Motor neuron (in vitro differentiated cells): ENCODE data around the gene FTL. TPM values are rescaled to one million over a fixed set of nuclear protein-coding genes. Genes with fewer than 3 reads are reported as not detected.
A peak's percentile ranks its signal among the peaks of the same experiment; 100 is the strongest.

ENCODE experiments used
- ATAC-seq, 8 experiments: fragments of 200-7000 bp; cut with Tn5 transposase; replicated peaks in 6 of 8; 2 replicates each; pipeline ENCODE4 v1.8.0; 2021; ENCODE audit warnings: mild to moderate bottlenecking in 8 of 8, moderate library complexity in 8 of 8
- H3K27ac ChIP-seq, 2 donors: fragments of 250-450 bp; sonication (Bioruptor Pico); 2 replicates each; pipeline ENCODE4 v1.9.0; 2021; ENCODE audit warnings: antibody characterized with exemption in 2 of 2, mild to moderate bottlenecking in 2 of 2, moderate library complexity in 1 of 2
- H3K4me1 ChIP-seq, 2 donors: fragments of 250-450 bp; sonication (Bioruptor Pico); replicated peaks in 1 of 2; 2 replicates each; pipeline ENCODE4 v1.6.1; 2021; ENCODE audit warnings: antibody characterized with exemption in 2 of 2, mild to moderate bottlenecking in 2 of 2, moderate library complexity in 1 of 2
- H3K4me3 ChIP-seq, 5 donors: fragments of 250-450 bp; sonication (Bioruptor Pico); 2 replicates each; pipeline ENCODE4 v1.9.0; 2021; ENCODE audit warnings: antibody characterized with exemption in 5 of 5, mild to moderate bottlenecking in 5 of 5, moderate library complexity in 4 of 5
- WGBS, 10 experiments: fragments of 450-650 bp; shearing (Covaris generic); methylation state at CpG; one replicate each; pipeline ENCODE4 v1.0.0; 2022; 5-methylcytosine and 5-hydroxymethylcytosine counted together
- in situ Hi-C, 9 experiments: fragments of 400-800 bp; cut with MboI; loops; one replicate each; pipeline ENCODE4 v1.15.0; 2021; ENCODE audit warnings: low sequenced_read_pairs in 9 of 9, low pct_unique_long_range_greater_than_20kb in 2 of 9; ENCODE audit not compliant: unreplicated experiment in 9 of 9
- total RNA-seq, 8 experiments: library from RNA; unstranded; fragments of 300-600 nt; gene quantifications; 2 replicates each; pipeline versions ENCODE4 v1.2.3 to v1.2.4, GENCODE V29; 2022

FTL gene
- total RNA-seq, 8 experiments from 2014 or later, result 1,251 to 10,826 (median 2,578) TPM

DNA sequence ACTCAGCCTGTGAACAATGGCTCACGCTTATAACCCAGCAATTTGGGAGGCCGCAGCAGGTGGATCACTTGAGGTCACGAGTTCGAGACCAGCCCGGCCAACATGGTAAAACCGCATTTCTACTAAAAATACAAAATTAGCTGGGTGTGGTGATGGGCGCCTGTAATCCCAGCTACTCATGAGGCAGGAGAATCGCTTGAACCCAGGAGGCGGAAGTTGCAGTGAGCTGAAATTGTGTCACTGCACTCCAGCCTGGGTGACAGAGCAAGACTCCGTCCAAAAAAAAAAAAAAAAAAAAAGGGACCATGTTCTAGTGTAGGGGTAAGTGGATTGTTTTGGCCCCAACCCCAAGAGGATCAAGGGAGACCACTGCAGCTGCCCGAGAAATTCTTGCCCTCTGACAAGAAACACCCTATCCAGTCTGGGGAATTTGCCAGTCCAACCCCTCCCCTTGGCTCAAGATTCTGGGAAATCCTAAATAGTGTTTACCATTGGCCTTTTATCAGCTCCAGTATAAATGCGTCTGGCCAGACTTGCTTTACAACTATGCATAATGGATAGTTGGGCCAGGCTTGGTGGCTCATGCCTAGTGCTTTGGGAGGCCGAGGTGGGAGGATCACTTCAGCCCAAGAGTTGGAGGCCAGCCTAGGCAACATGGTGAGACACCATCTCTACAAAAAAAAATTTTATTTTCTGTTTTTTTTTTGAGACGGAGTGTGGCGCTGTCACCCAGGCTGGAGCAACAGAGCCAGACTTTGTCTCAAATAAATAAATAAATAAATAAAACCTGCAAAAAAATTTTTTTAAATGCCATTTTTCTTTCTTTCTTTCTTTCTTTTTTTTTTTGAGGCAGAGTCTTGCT is 36.7 kb upstream of the FTL start:
- in situ Hi-C loops, result no loop called here
- Histone ChIP-seq H3K4me3 (no peak overlapping the region), H3K4me1 (peaks cover 0 to 3% of the 10 kb centered on the region in 2 donors), H3K27ac (no peak overlapping the region)
- ATAC-seq, result peak in 1 of 8 experiments; percentile 14
- 65 to 100% (median 86%) methylated on average over 3 to 9 of the region's 15 CpGs; no CpG with 5 or more reads in 1 of the 10 experiments for WGBS, 10 experiments

- ATAC-seq, result peak; percentile 93 to 97 (median 95)
- H3K4me3 ChIP-seq, result peak within 1 kb of the TSS; percentile 22 to 34 (median 33)
- no peak within 1 kb of the TSS for H3K27ac ChIP-seq
- in situ Hi-C loops, result no loop called here
- WGBS, 10 experiments, result 0 to 17% (median 0%) methylated on average over 1 to 9 of the region's 43 CpGs; no CpG with 5 or more reads in 3 of the 10 experiments
- H3K4me1 ChIP-seq, result peaks cover 0 to 3% of the 10 kb centered on the region in 2 donors
Measured at GRCh38 chr19:48933382-48933932, 31.7 kb upstream of the FTL start, which contains the start of gene DHDH. Gene DHDH, plus strand, starts transcription at chr19:48933699. Its CDS starts 23 bp downstream, at chr19:48933722.

DNA sequence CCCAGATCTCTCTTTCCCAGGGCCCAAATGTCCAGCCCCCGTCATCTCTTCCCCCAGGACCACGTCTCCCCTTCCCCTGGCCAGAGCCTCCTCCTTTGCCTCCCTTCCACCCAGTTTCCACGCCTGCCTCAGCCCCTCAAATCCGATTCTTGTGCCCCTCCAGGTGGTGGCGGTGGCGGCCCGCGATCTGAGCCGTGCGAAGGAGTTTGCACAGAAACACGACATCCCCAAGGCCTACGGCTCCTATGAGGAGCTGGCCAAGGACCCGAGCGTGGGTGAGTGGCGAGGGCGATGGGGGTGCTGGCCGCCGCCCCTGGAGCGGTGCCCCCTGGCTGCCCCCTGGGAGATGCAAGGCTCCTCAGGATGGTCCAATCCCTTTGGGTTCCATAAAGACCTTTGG is 30.3 kb upstream of the FTL start:
- ATAC-seq, result no peak
- no peak overlapping the region for H3K27ac ChIP-seq
- H3K4me1 ChIP-seq, result peaks cover 0 to 3% of the 10 kb centered on the region in 2 donors
- 30 to 100% (median 80%) methylated on average over 1 to 2 of the region's 19 CpGs; no CpG with 5 or more reads in 6 of the 10 experiments for WGBS, 10 experiments
- no peak overlapping the region for H3K4me3 ChIP-seq
- in situ Hi-C loops, result no loop called here

GRCh38 chr19:48935864-48936263 is 29.2 kb upstream of the FTL start:
- Histone ChIP-seq H3K27ac (no peak overlapping the region), H3K4me3 (no peak overlapping the region), H3K4me1 (peaks cover 0 to 3% of the 10 kb centered on the region in 2 donors)
- WGBS, 10 experiments, result 90 to 100% (median 95%) methylated on average over 1 to 13 of the region's 25 CpGs; no CpG with 5 or more reads in 6 of the 10 experiments
- in situ Hi-C loops, result no loop called here
- ATAC-seq, result no peak

GRCh38 chr19:48938256-48938655 is 26.9 kb upstream of the FTL start:
- H3K4me3 ChIP-seq, result no peak overlapping the region
- in situ Hi-C loops, result no loop called here
- no peak overlapping the region for H3K27ac ChIP-seq
- 40 to 95% (median 89%) methylated on average over 1 to 6 of the region's 7 CpGs; no CpG with 5 or more reads in 1 of the 10 experiments for WGBS, 10 experiments
- H3K4me1 ChIP-seq, result no peaks in the 10 kb centered on the region
- no peak for ATAC-seq

- in situ Hi-C loops, result no loop called here
- Histone ChIP-seq H3K27ac (no peak overlapping the region), H3K4me3 (no peak overlapping the region), H3K4me1 (peaks cover 0 to 5% of the 10 kb centered on the region in 2 donors)
- no peak for ATAC-seq
- WGBS, 10 experiments, result 25 to 100% (median 73%) methylated on average over 1 to 5 of the region's 5 CpGs; no CpG with 5 or more reads in 4 of the 10 experiments
Measured at GRCh38 chr19:48940902-48941301, 24.2 kb upstream of the FTL start.

GRCh38 chr19:48943081-48943480 is 22.0 kb upstream of the FTL start:
- ATAC-seq, result no peak
- peaks cover 0 to 5% of the 10 kb centered on the region in 2 donors for H3K4me1 ChIP-seq
- no peak overlapping the region for H3K27ac ChIP-seq
- in situ Hi-C loops, result no loop called here
- 82 to 100% (median 100%) methylated on average over 1 to 5 of the region's 6 CpGs; no CpG with 5 or more reads in 3 of the 10 experiments for WGBS, 10 experiments
- no peak overlapping the region for H3K4me3 ChIP-seq

GRCh38 chr19:48945415-48945814 is 19.7 kb upstream of the FTL start:
- H3K4me1 ChIP-seq, result peaks cover 0 to 5% of the 10 kb centered on the region in 2 donors
- in situ Hi-C loops, result no loop called here
- H3K4me3 ChIP-seq, result no peak overlapping the region
- ATAC-seq, result no peak
- 70 to 100% (median 86%) methylated on average over 2 to 5 of the region's 5 CpGs; no CpG with 5 or more reads in 6 of the 10 experiments for WGBS, 10 experiments
- no peak overlapping the region for H3K27ac ChIP-seq

DNA sequence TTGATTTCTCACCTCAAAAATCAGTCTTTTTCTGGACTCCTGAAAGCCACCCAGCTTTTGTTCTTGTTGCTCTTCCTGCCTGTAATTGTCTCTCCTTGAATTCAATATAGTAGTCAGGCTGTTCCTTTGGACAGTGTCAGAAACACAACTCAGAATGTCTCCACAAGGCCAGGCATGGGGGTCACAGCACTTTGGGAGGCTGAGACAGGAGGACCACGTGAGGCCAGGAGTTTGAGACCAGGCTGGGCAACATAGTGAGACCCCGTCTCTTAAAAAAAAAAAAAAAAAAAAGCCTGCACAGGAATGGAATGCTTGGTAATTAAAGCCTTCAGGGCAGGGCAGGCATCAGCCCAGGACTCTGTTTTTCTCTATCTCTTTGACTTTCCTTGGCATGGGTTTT is 19.3 kb upstream of the FTL start:
- H3K4me1 ChIP-seq, result peaks cover 0 to 5% of the 10 kb centered on the region in 2 donors
- no peak overlapping the region for H3K27ac ChIP-seq
- no peak overlapping the region for H3K4me3 ChIP-seq
- ATAC-seq, result peak in 2 of 8 experiments; percentile 21 to 30
- WGBS, 10 experiments, result 0 to 90% (median 60%) methylated on average over 1 to 2 of the region's 2 CpGs; no CpG with 5 or more reads in 4 of the 10 experiments
- in situ Hi-C loops, result no loop called here

- 80 to 100% (median 90%) methylated on average over 1 to 2 of the region's 9 CpGs; no CpG with 5 or more reads in 7 of the 10 experiments for WGBS, 10 experiments
- in situ Hi-C loops, result no loop called here
- Histone ChIP-seq H3K27ac (no peak overlapping the region), H3K4me3 (no peak overlapping the region), H3K4me1 (peaks cover 0 to 5% of the 10 kb centered on the region in 2 donors)
- ATAC-seq, result peak in 6 of 8 experiments; percentile 8 to 83 (median 57)
Measured at GRCh38 chr19:48946463-48947257, 18.4 kb upstream of the FTL start.

DNA sequence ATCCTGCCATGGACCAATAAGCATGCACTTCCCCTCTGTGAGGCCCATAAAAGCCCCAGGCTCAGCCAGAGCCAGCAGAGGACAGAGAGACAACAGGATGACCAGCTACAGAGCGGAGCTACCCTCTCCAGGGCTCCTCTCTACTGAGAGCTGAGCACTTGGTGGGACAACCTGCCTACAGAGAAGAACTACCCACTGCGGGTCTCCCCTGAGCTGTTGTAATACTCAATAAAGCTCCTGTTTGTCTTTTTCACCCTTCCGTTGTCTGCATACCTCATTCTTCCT is 17.9 kb upstream of the FTL start:
- in situ Hi-C loops, result no loop called here
- Histone ChIP-seq H3K27ac (no peak overlapping the region), H3K4me1 (peaks cover 0 to 5% of the 10 kb centered on the region in 2 donors), H3K4me3 (no peak overlapping the region)
- WGBS, 10 experiments, result 83 to 100% (median 96%) methylated on average over 1 to 3 of the region's 3 CpGs; no CpG with 5 or more reads in 5 of the 10 experiments
- ATAC-seq, result peak in 2 of 8 experiments; percentile 4 to 26

DNA sequence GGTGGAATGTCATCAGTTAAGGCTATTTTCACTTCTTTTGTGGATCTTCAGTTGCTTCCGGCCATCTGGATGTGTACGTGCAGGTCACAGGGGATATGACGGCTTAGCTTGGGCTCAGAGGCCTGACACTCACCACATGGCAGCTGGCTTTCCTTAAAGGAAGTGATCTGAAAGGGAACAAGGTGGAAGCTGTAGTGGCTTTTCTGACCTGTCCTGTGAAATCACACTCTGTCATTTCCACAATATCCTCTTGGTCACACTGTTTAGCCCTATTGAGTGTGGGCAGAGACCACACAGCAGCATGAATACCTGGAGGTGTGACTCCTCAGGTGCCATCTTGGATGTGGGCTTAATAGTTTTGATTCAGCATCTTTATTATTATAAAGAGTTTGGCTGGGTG is 14.9 kb upstream of the FTL start:
- Histone ChIP-seq H3K4me3 (no peak overlapping the region), H3K27ac (no peak overlapping the region), H3K4me1 (no peaks in the 10 kb centered on the region)
- in situ Hi-C loops, result loop anchor here in 6 of 9 experiments (25.0 kb wide), 2 partner anchors 163 to 313 kb away; partner anchors contain the start of genes CA11 (in 1 of the 6) and DBP (in 1 of the 6)
- 29 to 100% (median 83%) methylated on average over 1 to 3 of the region's 3 CpGs; no CpG with 5 or more reads in 3 of the 10 experiments for WGBS, 10 experiments
- ATAC-seq, result no peak
